Stimulated activated CD8-positive, alpha-beta memory T cell treated with anti-CD3 and anti-CD28 coated beads, Interleukin-4, amount 100 ng/mL, for 4 hours (primary cell): ENCODE measurements around the gene RNF114.
A peak's percentile ranks its signal among the peaks of the same experiment; 100 is the strongest.
"Not testable (repeated sequence)": the region's sequence is repeated elsewhere in the genome, so short reads cannot be mapped to it uniquely, and the experiment has no call there.

Experiments used
- DNase-seq, 2 donors: peaks; one replicate each; pipeline ENCODE4 v3.0.0-alpha.2; 2020; ENCODE audit warnings: low read depth in 2 of 2, low spot score in 1 of 2

RNF114 gene, protein sequence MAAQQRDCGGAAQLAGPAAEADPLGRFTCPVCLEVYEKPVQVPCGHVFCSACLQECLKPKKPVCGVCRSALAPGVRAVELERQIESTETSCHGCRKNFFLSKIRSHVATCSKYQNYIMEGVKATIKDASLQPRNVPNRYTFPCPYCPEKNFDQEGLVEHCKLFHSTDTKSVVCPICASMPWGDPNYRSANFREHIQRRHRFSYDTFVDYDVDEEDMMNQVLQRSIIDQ

DNA sequence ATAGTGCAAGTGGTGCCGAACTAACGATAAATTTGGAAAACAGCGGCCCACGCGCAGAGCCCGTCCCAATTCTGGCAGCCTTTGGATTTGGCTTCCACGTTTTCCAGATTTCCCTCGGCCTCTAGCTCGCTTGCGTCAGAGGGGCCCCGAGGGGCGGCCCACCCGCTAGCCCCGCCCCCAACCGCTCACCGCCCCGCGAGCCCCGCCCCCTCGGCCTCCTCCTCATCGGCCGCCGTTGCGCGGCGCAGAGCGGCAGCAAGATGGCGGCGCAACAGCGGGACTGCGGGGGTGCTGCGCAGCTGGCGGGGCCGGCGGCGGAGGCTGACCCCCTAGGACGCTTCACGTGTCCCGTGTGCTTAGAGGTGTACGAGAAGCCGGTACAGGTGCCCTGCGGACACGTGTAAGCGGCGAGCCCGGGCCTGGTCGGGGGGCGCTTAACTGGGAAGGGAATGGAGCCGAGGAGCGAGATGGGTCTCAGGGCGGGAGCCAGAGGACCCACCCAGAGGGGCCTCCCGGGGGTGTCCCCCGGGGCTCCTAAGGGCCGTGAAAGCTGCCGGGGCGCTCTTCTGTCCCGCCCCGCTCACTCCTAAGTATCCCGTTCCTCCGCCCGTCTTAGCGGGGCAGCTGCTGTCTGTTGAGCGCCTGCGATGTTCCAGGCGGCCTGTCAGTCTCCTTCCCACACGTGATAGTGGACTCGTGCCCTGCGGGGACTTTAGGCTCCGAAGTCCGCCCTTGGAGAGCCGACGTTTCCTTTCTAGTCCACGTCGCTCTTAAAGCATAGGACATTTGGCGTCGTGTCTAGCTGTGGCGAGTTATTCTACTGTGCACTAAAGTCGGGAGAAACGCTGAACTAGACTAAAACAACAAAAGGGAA is at the start of gene RNF114:
Gene RNF114 (plus strand): TSS at position 245 of the 874 bp plus-strand sequence. CDS start 16 bp downstream, at position 261.
- peak; percentile 78 to 83 for DNase-seq

DNA sequence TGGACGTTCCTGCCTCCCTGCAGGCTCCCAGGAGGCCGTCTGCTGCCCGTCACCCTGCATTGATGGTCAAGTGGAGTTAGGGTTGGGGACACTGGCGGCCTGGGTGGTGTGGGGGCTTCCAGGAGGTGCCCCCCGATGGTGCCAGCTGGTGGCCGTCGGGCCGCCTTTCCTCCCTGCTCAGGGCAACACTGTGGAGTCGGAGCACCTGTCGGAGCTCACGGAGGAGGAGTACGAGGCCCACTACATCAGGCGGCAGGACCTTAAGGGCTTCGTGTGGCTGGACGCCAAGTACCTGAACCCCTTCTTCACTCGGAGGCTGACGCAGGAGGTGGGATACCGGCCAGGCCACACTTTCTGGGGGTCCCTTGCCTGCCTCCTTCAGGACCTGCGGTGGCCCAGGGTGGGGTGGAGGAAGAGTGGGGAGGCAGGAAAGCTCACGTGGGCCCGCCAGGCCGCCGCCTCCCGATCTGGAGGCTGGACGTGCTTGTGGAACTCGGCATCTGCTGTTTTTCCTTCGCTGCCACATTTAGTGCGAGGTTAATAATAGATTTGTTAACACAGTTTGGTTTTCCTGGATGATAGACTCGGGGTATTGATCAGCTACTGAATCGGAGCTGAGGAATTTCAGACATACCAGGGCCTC is 49.5 kb upstream of the RNF114 start:
- DNase-seq: no peak

DNA sequence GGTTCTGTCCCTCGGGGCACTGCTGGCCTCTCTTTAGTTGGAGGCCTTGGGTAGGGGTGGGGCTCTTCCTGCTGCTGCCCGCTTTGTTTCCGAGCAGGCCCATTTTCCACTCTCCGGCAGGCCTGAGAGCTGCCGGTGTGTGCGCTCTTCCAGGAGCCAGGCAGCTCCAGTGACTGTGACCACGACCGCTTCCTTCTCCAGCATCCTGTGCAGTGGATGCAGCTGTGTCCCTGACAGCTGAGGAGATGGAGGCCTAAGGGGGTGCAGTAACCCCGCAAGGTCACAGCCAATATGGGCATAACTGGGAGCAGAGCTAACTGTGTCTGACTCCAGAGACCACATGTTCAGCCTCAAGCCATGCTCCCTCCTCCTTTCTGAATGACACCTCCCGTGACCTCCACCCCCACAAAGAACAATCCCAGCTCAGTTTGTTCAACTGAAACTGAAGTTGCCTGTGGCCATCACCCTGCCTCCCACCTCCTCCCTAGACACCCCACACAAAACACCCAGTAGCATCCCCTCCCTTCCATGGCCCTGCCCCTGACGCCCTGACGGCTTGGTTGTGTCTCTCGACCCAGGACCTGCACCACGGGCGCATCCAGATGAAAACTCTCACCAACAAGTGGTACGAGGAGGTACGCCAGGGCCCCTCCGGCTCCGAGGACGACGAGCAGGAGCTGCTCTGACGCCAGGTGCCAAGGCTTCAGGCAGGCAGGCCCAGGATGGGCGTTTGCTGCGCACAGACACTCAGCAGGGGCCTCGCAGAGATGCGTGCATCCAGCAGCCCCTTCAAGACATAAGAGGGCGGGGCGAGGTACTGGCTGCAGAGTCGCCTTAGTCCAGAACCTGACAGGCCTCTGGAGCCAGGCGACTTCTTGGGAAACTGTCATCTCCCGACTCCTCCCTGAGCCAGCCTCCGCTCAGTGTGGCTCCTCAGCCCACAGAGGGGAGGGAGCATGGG is 48.7 kb upstream of the RNF114 start:
- no peak for DNase-seq

DNA sequence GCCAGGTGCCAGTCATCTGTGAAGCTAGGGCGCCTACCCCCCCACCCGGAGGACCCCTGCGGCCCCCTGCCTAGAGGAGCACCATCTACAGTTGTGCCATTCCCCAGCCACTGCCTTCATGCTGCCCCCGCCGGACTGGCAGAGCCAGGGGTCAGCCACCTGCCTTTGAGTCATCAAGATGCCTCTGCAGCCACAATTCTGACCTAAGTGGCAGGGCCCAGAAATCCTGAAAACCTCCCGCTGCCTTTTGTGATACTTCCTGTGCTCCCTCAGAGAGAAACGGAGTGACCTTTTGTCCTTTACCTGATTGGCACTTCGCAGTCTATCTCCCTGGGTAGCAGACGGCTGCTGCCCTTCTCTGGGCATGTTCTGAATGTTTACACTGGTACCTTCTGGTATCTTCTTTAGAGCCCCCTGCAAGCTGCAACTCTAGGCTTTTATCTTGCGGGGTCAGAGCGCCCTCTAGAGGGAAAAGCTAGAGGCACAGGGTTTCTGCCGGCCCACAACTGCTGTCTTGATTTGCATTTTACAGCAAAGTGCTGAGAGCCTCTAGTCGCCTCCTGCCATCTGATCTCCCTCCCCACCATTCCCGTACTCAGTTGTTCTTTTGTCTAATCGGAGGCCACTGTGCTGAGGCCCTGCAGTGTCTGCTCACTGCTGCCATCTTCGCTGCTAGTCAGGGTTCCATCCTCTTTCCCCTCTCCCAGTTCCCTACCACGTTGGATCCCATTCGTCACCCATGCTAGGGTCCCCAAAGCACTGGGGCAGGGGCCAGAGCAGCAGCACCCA is 47.8 kb upstream of the RNF114 start:
- DNase-seq: peak in 1 of 2 donors; percentile 31

DNA sequence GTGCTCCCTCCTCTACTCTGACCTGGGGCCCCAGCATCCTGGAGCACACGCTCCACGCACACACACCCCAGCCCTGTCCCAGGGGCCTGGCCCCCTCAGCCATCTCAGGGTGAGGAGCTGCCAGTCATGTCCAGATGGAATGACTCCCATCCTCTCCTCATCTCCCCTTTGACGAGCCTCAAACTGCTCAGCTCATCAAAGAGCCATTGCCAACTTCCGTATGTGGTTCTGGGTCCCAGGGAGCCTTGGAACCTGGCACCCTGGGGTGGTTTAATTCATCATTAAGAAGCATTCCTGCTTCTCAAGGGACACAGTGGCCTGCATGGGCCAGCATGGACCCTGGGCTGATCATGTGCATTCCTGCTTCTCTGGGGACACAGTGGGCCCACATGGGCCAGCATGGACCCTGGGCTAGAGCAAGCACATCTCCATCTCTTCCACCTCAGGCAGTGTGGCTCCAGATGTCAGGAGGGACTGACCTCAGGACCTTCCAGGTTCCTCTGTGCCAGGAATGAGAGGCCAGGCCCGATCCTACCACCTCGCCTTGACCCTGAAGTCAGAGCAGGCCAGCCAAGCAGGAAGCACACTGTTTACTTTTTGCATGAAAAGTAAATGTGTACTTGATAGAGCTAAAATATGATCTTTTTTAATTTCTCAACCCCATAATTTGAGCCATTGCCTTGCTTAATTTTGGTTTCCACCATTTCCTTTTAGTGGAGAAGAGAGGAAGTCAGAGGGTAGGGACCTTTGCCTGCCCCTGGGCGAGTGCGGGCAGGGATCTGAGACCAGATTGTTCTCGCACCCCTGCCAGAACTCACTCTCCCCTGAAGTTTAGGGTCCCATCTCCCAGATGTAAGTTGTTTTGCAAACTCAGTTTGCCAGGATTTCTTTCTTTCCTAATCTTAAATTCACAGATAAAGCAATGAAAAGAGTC is 46.9 kb upstream of the RNF114 start:
- DNase-seq: no peak

DNA sequence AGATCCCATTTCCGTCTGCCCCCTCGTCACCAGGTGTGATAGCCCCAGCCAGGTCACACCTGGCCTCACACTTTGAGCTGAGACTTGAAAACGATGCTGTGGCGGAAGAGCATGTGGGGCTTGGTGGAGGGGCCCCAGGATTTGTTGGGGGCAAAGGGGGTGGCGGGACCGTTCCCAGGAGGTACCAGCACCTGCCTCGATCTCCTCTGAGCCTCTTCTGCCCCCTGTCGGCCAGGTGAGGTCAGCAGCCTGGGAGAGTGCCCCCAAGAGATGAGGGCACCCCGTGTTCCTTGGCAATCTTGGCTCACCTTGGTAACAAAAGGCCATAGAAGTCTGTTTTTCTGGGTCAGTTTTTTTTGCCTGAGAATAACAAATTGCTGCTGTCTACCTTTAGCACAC is 46.3 kb upstream of the RNF114 start:
- no peak for DNase-seq

DNA sequence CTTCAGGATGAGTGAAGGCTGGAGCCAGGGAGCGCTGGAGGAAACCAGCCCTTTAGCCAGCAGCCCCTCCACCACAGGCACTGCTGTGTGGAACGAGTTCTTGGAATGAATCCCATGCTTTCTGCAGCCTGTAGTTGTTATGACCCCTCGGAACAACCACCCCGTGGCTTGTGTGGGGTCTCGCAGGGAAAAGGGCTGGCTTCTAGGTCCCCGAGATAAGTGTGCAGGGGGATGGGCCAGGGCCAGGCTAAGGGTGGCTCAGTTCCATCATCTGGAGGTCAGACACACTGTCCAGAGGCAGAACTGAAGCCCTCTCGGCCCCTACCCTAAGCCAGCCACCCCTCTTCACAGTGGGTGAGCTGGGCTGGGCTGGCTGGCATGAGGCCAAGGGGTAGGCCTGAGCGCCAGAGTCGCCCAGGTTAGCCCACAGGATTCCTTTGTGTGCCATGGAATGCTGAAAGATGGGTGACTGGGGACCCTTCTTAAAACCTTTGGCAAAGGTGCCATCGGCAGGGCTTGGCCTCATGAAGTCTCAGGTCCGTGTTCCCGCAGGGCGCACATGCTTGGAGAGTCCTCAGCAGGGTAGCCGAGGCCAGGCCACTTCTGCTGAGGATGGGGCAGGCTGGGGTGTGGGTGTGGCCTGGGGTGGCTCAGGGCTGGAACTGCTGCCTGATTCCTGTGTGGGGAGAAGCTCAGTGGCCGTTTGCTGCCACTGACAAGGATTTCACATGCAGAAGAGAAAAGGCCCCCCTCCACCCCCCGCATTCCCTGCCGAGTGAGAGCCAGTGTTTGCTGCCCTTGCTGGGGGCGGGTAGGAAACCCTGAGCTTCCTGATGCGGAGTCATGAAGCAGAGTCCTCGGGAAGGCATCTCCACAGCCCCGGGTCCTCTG is 45.5 kb upstream of the RNF114 start:
- no peak for DNase-seq

DNA sequence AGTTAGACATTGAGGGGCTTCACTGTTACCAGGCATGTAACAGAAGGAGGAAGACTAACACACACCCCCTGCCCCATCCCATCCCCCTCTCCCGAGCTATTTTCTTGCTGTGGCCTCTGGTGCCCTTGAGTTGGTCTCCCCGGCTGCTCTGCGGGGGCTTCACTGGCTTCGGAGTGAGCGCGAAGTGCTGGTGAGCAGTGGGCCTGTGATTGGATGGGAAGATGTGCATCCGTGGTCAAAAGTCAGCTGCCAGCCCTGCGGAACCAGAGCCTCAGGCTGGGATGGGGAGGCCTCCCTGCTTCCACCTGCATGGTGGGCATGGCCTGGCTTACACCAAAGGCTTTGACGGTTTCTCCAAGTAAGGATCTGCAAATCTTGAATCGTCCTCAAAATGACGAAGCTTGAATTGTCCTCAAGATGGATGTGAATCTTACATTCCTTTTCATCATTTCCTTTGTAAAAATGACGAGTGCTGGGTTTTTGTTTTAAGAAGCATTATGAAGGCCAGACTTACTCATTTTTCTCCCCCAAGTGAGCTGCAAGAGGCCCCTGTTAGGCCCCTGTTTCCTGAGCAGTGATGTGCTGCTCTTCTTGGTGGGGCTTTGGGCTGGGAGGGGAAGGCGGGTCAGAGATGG is 44.6 kb upstream of the RNF114 start:
- no peak for DNase-seq

DNA sequence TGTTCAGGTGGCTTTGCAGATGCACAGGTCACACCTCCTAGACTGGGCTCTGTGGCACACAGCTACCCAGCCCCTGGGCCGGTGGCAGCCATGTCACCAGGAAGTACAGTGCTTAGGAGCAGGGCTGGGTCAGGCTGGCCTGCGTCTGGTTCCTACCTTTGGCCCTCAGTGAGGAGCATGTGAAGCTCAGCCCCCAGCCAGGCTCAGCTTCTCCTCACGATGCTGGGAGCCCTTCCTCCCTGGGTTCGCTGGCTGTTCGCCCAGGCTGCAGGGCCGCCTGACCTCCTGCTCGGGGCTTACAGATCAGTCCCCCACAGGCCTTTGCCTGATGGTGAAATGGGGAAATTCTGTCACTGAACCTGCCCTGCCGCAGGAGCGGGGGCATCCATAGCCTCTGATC is 43.9 kb upstream of the RNF114 start:
- no peak for DNase-seq

DNA sequence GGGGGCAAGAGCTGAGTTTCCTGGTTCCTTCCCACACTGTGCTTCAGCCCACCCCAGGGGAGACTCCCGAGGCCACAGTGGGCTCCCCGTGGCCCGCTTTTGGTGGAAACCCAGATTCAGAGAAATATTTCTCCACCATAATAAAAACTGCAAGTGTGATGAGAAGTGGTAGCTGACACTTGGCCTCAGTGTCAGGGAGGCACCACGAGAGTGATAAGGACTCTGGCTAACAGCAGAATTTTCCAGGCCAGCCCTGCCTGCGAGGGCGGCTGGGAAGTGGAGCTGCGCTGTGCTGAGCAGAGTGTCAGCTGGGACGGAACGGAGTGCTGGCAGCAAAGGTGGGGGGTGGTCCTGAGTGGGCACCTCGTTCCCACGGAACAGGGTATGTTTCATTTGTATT is 43.4 kb upstream of the RNF114 start:
- no peak for DNase-seq

DNA sequence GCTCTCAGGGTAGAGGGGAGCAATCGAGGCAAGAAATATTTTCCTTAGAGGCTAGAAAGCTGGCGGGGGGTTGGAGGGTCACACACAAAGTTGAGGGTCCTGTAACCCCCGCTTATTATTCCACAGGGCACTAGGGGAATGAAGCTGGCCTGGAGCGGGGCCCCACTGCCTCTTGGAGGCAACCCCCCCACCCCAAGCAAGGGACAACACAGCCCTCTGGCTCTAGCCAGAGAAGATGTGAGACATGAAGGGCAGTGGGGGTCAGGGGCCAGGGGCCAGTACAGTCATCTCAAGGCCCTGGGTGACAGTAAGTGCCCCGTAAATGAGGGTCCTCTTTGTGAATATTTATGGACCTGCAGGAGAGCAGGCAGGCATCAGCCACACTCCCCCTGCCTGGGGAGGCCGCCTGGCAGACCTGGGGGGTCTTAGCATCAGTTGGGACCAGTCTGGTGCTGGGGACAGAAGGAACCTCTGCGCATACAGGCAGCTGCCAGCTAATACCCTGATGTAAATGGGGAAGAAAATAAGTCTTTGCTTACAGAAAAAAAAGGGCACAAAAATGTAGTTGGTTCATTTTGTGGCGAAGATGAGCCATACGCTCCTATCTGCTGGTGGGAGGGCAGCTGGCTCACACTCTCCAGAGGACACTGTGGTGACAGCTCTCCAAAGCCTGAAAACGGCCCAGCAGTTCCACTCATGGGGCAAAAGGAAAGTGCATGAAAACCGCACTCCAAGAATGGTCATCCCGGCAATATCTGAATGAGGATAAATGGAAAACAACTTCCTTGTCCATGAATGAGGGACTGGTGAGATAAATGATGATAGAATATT is 42.7 kb upstream of the RNF114 start:
- DNase-seq: no peak

DNA sequence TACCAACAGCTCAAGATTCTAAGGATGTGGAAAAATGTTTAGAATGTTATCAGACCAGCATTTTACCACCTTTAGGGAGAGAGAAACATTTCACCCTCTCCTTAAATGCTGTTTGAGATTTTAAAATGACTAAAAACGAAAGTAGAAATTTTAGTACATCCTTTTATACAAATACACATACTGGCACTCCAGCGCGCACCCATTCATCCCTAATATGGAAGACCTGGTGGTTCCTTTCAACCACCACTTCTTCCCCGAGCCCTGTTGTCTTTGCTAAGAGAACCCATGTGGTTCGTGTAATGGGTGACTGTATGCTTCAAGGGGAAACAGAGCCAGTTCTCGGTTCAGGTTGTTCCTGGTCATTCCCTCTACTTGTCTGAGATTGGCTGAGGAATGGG is 42.1 kb upstream of the RNF114 start:
- no peak for DNase-seq

DNA sequence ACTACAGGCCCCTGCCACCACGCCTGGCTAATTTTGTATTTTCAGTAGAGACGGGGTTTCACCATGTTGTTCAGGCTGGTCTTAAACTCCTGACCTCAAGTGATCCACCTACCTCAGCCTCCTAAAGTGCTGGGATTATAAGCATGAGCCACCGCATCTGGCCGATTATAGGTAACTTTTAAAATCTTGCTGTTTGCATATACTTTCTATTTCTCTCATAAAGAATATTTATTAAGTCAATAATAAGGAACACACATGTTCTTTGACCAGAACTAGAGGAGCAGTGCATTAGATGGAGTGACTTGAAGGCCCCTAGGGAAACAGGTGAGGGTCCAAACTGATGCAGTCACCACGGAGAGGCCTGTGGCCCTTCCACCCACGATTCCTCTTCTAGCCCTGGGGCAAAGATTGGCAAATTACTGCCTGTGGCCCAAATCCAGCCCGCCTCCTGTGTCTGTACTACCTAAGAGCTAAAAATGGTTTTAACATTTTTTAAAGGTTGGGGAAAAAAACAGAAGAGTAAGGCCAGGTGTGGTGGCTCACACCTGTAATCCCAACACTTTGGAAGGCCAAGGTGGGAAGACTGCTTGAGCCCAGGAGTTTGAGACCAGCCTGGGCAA is 40.6 kb upstream of the RNF114 start:
- DNase-seq: not testable (repeated sequence)

DNA sequence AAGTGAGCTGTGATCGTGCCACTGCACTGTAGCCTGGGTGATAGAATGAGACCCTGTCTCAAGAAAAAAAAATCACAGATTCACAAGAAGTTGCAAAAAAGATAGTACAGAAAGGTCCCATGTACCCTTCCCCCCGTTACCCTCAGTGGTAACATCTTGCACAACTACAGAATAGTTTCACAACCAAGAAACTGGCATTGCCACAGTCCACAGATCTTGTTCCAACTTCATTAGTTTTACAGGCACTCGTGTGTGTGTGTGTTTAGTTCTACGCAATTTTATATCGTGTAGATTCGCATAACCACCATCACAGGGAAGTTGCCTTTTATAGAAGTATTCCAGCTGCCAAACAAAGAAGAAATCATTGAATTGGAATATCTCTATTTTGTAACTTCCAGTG is 40.0 kb upstream of the RNF114 start:
- DNase-seq: no peak

DNA sequence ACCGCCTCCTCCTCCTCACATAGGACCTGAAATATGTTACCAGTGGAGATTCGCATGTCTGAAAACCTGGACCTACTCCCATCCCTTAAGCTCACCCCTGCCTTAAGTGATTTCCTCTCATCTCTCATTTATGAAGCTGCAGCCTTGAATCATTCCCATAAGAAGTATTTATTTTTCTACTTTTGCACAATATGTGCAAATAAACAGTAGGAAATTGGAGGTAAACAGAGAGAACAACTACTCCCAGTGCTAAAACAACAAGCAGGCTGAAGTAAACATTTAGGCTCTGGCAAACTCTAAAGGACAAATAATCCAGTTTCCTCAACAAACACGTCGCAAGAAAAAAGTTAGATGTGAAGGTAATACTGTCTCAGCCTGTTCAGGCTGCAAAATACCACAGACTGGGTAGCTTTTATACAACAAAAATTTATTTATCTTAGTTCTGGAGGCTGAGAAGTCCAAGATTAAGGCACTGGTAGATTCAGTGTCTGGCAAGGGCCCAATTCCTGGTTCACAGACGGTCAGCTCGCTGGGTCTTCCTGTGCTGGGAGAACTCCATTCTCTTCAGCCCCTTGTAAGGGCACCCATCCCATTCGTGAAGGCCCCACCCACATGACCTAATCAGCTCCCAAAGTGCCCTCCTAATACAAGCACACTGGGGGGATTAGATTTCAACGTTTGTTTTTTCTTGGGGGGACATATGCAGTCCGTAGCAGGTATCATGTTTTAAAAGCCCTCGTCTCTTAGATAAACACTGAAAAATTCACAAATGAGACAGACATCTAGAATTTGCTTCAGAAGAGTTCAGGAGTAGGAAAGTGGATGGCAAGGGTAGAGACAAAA is 36.4 kb upstream of the RNF114 start:
- DNase-seq: no peak
